HEK293 (cell line): ENCODE data around the gene RHOV.

Experiments used
- CTCF ChIA-PET: fragments of 350-600 bp; formaldehyde crosslinking; extraction: SDS; loops from one replicate; lab custom pipeline; 2021; ENCODE audit warnings: antibody characterized with exemption; lab: Yijun Ruan, JAX
- POLR2A ChIA-PET: fragments of 300-600 bp; formaldehyde crosslinking; extraction: SDS; loops from one replicate; lab custom pipeline; 2020; ENCODE audit warnings: antibody characterized with exemption, inconsistent platforms; lab: Yijun Ruan, JAX
- H3K27ac ChIP-seq: fragments of 200-500 bp; sonication (Bioruptor generic); 2 replicates; pipeline ENCODE4 v1.5.1; 2014; ENCODE audit warnings: low read depth, low read length, control low read depth, inconsistent platforms; ENCODE audit errors: extremely low read depth
- H3K36me3 ChIP-seq, 2 experiments: fragments of 200-500 bp in 1 of 2; sonication (Bioruptor generic) in 1 of 2; 1 replicate in 1 of 2; 2 replicates in 1 of 2; pipeline ENCODE4 v1.5.1; 2014 to 2017; ENCODE audit warnings: inconsistent platforms in 2 of 2, low read length in 2 of 2; ENCODE audit not compliant: control insufficient read depth in 2 of 2, insufficient read depth in 1 of 2
- H3K4me1 ChIP-seq: fragments of 200-500 bp; sonication (Bioruptor generic); 2 replicates; pipeline ENCODE4 v1.5.1; 2014; ENCODE audit warnings: mild to moderate bottlenecking, low read length, inconsistent platforms; ENCODE audit not compliant: control insufficient read depth, insufficient read depth
- H3K4me3 ChIP-seq: 2 replicates; pipeline ENCODE4 v1.5.1; 2011; ENCODE audit warnings: low read depth, mild to moderate bottlenecking, control low read depth, low read length, moderate library complexity
- H3K9me3 ChIP-seq: fragments of 200-500 bp; sonication (Bioruptor generic); 2 replicates; pipeline ENCODE4 v1.5.1; 2014; ENCODE audit warnings: low read depth, low read length, inconsistent platforms; ENCODE audit not compliant: control insufficient read depth, insufficient read depth
- FEZF1 ChIP-seq: fragments of 450-650 bp; formaldehyde crosslinking; IDR thresholded peaks from 2 replicates; pipeline ENCODE4 v1.5.1; 2016; ENCODE audit warnings: missing biosample characterization, missing genetic modification characterization
- HIC1 ChIP-seq: fragments of 450-650 bp; formaldehyde crosslinking; IDR thresholded peaks from 2 replicates; pipeline ENCODE4 v1.5.1; 2016; ENCODE audit warnings: missing biosample characterization, missing genetic modification characterization
- PRDM10 ChIP-seq: fragments of 450-650 bp; formaldehyde crosslinking; IDR thresholded peaks from 2 replicates; pipeline ENCODE4 v1.5.1; 2016; ENCODE audit warnings: missing biosample characterization, missing genetic modification characterization
- REST ChIP-seq: fragments of 450-650 bp; formaldehyde crosslinking; IDR thresholded peaks from 2 replicates; pipeline ENCODE4 v1.5.1; 2016; ENCODE audit warnings: missing biosample characterization, missing genetic modification characterization
- SCRT1 ChIP-seq: fragments of 450-650 bp; formaldehyde crosslinking; IDR thresholded peaks from 2 replicates; pipeline ENCODE4 v1.5.1; 2016; ENCODE audit warnings: missing biosample characterization, missing genetic modification characterization, borderline replicate concordance
- SETDB1 ChIP-seq: IDR thresholded peaks from one replicate; pipeline ENCODE4 v1.6.1; 2017; ENCODE audit warnings: mild to moderate bottlenecking, low read length, moderate library complexity, mixed read lengths; ENCODE audit not compliant: insufficient read length
- TCF7L2 ChIP-seq: IDR thresholded peaks from 2 replicates; pipeline ENCODE4 v1.6.1; 2011; ENCODE audit warnings: low read depth, mild to moderate bottlenecking, inconsistent platforms, low read length, moderate library complexity, borderline replicate concordance
- TSHZ1 ChIP-seq: fragments of 450-650 bp; formaldehyde crosslinking; IDR thresholded peaks from 2 replicates; pipeline ENCODE4 v1.5.1; 2016; ENCODE audit warnings: missing biosample characterization, missing genetic modification characterization, borderline replicate concordance
- ZBTB21 ChIP-seq: fragments of 450-650 bp; formaldehyde crosslinking; IDR thresholded peaks from 2 replicates; pipeline ENCODE4 v1.5.1; 2017; ENCODE audit warnings: missing biosample characterization, missing genetic modification characterization
- ZFP41 ChIP-seq: fragments of 450-650 bp; formaldehyde crosslinking; IDR thresholded peaks from 2 replicates; pipeline ENCODE4 v1.5.1; 2016; ENCODE audit warnings: missing biosample characterization, missing genetic modification characterization, borderline replicate concordance
- ZNF202 ChIP-seq: fragments of 450-650 bp; formaldehyde crosslinking; IDR thresholded peaks from 2 replicates; pipeline ENCODE4 v1.5.1; 2016; ENCODE audit warnings: missing biosample characterization, missing genetic modification characterization, borderline replicate concordance
- ZNF280C ChIP-seq: fragments of 450-650 bp; formaldehyde crosslinking; IDR thresholded peaks from 2 replicates; pipeline ENCODE4 v1.5.1; 2016; ENCODE audit warnings: missing biosample characterization, missing genetic modification characterization
- ZNF302 ChIP-seq: fragments of 450-650 bp; formaldehyde crosslinking; IDR thresholded peaks from 2 replicates; pipeline ENCODE4 v1.5.1; 2016; ENCODE audit warnings: missing biosample characterization, missing genetic modification characterization, low read depth
- ZNF391 ChIP-seq: fragments of 450-650 bp; formaldehyde crosslinking; IDR thresholded peaks from 2 replicates; pipeline ENCODE4 v1.5.1; 2016; ENCODE audit warnings: low read depth, missing biosample characterization, missing genetic modification characterization, borderline replicate concordance
- ZNF776 ChIP-seq: fragments of 450-650 bp; formaldehyde crosslinking; IDR thresholded peaks from 2 replicates; pipeline ENCODE4 v1.5.0; 2017; ENCODE audit warnings: missing biosample characterization, missing genetic modification characterization, borderline replicate concordance
- TF ChIP-seq, protein P1 (sequence below): IDR thresholded peaks from 2 replicates; pipeline ENCODE4 v1.6.1; 2011; ENCODE audit warnings: mild to moderate bottlenecking, low read depth, low read length, borderline replicate concordance

The RHOV gene

DNA sequence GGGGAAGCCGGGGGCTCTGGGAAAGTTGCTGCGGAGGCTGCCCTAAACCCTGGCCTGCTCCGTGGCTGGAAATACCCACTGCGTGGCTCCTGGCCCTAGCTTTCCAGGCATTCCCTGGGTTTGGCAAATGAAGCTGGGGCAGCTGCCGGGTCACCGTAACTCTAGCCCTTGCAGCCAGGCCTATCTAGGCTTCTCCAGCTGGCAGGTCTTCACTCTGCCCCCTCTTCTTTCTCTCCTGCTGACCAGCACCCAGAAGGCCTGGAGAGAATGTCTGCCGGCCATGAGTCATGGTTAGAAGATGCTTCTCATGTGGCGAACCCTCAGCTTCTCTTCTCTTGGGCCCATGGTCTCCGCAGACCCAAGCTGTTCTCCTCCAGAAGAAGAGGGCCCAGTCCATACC lies 49.5 kb upstream of the RHOV start:
- H3K9me3 ChIP-seq: no peaks in the 10 kb centered on the region
- CTCF ChIA-PET: interaction anchor here (0.9 to 1.5 kb wide), 5 partner anchors 9 to 98 kb away, joined by 3 read pairs; no protein-coding TSS in a partner anchor
- TF ChIP-seq ZNF302 (tag by site-specific recombination) (no peak), ZBTB21 (tag by site-specific recombination) (no peak)
- POLR2A ChIA-PET: interaction anchor here (0.9 to 1.6 kb wide), 2 partner anchors 17 to 29 kb away, joined by 3 read pairs; partner anchors contain the start of gene CHAC1
- H3K36me3 ChIP-seq: no peaks in the 10 kb centered on the region
- H3K27ac ChIP-seq: no peak overlapping the region
- H3K4me3 ChIP-seq: no peak overlapping the region
- no peaks in the 10 kb centered on the region for H3K4me1 ChIP-seq

GRCh38 chr15:40922608-40923005 lies 48.6 kb upstream of the RHOV start:
- H3K36me3 ChIP-seq: no peaks in the 10 kb centered on the region
- no peak overlapping the region for H3K27ac ChIP-seq
- H3K4me3 ChIP-seq: no peak overlapping the region
- H3K9me3 ChIP-seq: no peaks in the 10 kb centered on the region
- POLR2A ChIA-PET: interaction anchor here (1.6 kb wide), 1 partner anchor 30 kb away, joined by 3 read pairs; the partner anchor contains the start of gene CHAC1
- CTCF ChIA-PET: interaction anchor here (0.8 to 0.9 kb wide), 2 partner anchors 15 to 99 kb away, joined by 3 to 4 read pairs; no protein-coding TSS in a partner anchor
- no peaks in the 10 kb centered on the region for H3K4me1 ChIP-seq
- TF ChIP-seq ZNF302 (tag by site-specific recombination) (no peak), ZNF280C (tag by site-specific recombination) (no peak), REST (no peak), ZFP41 (no peak), ZNF391 (tag by site-specific recombination) (no peak), TSHZ1 (tag by site-specific recombination) (no peak), HIC1 (no peak), FEZF1 (no peak), SCRT1 (no peak), ZNF202 (tag by site-specific recombination) (no peak), ZNF776 (tag by site-specific recombination) (no peak), SETDB1 (no peak), TCF7L2 (no peak), PRDM10 (tag by site-specific recombination) (no peak)
- TF ChIP-seq, protein P1, sequence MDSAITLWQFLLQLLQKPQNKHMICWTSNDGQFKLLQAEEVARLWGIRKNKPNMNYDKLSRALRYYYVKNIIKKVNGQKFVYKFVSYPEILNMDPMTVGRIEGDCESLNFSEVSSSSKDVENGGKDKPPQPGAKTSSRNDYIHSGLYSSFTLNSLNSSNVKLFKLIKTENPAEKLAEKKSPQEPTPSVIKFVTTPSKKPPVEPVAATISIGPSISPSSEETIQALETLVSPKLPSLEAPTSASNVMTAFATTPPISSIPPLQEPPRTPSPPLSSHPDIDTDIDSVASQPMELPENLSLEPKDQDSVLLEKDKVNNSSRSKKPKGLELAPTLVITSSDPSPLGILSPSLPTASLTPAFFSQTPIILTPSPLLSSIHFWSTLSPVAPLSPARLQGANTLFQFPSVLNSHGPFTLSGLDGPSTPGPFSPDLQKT: no peak
